HG03280 (cell line): ENCODE measurements around the gene SAMD8.
"Not testable (repeated sequence)": the region's sequence is repeated elsewhere in the genome, so short reads cannot be mapped to it uniquely, and the experiment has no call there.

Experiments
- ATAC-seq: cut with Tn5 transposase; IDR thresholded peaks from one replicate; pipeline ENCODE4 v1.9.1; 2021; ENCODE audit warnings: mild to moderate bottlenecking, moderate library complexity; ENCODE audit not compliant: unreplicated experiment

SAMD8 gene

GRCh38 chr10:75137533-75138438 lies 26.3 kb downstream of the SAMD8 start:
- ATAC-seq: no peak

- ATAC-seq: no peak
Observed at GRCh38 chr10:75140246-75140645, 28.8 kb downstream of the SAMD8 start.

GRCh38 chr10:75143353-75143752 lies 31.9 kb downstream of the SAMD8 start:
- ATAC-seq: no peak

DNA sequence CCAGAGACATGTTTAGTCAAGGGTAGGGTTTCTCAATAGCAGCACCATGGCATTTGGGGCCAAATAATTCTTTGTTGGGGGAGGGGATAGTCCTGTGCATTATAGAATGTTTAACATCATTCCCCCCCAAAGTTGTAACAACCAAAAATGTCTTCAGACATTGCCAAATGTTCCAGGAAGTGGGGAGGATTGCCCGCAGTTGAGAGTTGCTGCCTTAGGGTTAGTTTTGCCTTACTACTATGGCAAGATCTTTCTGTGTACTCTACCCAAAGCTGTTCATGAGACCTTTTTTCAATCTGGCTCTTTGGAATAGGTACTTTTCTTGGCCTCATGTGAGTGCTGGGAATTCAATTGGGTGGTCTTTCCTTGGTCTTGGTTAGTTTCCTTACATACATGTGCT lies 34.1 kb downstream of the SAMD8 start:
- no peak for ATAC-seq

- no peak for ATAC-seq
Observed at GRCh38 chr10:75146780-75147179, 35.3 kb downstream of the SAMD8 start.

DNA sequence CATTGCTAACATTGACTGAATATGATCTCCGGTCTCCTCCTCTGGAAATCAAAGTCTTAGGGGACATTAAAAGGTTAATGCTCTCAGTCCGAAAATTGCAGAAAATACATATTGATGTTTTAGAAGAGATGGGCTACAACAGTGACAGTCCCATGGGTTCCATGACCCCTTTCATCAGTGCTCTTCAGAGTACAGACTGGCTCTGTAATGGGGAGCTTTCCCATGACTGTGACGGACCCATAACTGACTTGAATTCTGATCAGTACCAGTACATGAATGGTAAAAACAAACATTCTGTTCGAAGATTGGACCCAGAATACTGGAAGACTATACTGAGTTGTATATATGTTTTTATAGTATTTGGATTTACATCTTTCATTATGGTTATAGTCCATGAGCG lies 39.2 kb downstream of the SAMD8 start:
- ATAC-seq: no peak

DNA sequence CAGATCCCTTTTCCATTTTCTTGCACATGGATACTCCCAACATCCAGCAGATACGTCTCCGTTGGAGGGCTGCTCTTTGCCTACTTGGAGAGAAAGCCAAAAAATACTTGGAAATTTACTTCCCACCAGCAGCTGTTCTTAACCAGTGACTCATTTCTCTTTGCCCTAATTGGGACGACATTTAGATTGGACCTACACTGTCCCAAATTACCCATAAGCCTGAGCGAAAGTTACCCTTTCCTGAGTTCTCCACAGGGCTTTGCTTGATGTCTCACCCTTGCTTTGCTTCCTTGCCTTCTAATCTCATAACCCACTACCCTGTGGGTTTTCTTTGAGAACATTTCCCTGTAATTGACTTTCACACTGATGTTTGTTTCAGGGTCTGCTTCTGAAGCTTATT lies 48.1 kb downstream of the SAMD8 start:
- ATAC-seq: no peak

DNA sequence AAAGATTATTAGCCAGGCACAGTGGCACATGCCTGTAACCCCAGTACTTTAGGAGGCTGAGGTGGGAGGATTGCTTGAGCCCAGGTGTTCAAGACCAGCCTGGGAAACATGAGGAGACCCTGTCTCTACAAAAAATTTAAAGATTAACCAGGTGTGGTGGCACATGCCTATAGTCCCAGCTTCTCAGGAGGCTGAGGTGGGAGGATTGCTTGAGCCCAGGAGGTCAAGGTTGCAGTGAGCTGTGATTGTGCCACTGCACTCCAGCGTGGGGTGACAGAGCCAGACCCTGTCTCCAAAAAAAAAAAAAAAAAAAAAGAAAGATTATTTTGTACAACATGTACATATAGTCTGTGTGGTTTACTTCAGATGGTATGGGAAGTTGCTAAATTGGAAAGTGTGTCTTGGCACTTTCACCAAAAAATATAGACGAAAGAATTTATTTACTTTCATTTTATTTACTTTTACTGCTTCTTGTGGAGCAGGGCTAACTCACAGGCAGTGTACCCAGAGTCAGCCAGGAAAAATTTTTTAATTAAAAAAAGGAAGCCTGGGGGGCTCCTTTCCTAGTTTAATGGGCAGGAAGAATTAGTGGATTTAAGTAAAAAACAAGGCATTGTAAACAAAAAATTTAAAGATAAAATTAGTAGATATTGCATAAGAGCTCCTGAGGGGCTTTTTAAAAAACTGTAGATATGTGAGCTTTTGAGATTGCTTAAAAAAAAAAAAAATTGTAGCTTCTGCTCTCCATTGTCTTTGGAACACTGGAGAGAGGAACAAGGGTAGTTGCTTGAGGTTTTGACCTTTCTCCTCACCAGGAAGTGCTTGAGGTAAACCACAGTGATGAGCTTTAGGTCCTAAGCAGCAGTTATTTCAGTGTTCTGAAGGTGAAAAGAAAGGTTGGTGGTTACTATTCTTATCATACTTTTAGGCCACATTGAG lies 54.5 kb downstream of the SAMD8 start:
- no peak for ATAC-seq

DNA sequence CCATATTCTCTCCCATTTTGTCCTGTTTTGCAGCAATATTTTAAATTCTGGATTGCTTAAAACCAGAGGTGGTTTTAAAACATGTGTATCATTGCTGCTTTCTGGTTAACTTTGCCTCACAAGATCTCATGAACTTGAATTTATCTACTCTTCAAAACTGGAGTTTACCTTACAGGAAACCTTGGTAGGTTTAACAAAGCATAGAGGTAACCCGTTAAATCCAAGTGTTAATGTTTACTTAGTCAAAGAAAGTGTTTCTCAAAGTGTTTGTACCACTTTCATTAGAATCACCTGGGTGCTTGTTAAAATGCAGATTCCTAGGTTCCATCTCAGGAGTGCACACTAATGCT lies 55.1 kb downstream of the SAMD8 start:
- no peak for ATAC-seq

DNA sequence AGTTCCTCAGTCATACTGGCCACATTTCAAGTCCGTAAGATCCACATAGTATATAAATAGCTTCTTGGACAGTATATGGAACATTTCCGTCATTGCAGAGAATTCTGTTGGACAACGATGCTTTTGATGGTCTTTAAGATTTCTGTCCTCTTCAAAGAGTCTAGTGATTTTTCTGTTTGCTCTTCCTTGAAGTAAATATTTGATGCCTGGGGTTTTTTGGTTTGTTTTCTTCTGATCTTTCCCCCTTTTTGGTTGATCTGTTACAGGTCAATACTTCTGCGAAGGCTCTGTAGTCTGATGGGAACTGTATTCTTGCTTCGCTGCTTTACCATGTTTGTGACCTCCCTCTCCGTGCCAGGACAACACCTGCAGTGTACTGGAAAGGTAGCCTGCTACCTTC lies 56.8 kb downstream of the SAMD8 start:
- no peak for ATAC-seq

DNA sequence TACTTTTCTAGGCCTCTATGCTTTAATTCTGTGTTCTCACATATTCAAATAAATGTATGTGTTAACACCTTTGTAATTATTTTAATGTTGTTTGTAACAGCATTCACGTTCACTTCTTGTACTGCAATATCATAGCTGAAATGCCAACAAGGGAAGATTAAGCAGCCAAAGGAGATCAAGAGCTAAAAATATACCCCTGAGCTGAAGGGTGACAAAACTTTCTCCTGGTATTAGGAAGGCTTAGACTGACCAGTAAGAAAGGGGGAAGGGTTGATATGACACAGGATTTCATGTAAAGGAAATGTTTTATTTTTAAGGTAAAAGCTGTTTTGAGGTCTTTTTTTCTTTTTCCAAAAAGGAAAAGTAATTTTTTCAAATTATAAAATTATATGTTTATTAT lies 58.8 kb downstream of the SAMD8 start:
- no peak for ATAC-seq

- ATAC-seq: no peak
Observed at GRCh38 chr10:75175046-75175445, 63.6 kb downstream of the SAMD8 start.

DNA sequence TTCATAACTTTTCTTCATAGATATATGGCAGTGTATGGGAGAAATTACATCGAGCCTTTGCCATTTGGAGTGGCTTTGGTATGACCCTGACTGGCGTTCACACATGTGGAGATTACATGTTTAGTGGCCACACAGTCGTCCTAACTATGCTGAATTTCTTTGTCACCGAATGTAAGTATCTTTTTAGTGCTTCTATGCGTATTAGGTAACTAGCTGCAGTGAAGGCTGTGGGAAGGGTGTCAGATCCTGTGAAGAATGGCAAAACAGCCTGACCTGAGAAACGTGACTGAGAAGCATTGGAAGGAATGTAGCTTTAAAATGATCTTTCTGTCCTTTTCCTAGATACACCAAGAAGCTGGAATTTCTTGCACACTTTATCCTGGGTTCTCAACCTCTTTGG lies 64.6 kb downstream of the SAMD8 start:
- no peak for ATAC-seq

DNA sequence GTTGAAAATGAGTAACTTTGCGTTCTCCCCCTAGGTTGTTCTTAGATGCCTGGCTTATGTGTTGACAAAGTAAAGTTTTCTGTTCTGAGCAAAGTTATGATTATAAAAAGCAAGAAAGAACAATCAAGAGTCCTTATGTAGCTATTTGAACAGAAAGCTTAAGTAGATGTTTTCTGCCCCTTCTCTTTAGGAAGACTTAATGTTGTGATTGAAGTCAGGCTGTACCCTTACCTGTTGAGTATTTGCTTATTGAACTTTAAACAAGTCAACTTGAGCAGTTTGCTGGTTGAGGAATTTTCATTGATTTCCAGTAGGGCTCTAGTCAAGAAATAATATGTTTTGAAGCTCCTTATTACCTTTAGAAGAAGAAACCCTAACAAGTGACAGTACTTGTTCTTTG lies 65.3 kb downstream of the SAMD8 start:
- ATAC-seq: no peak

DNA sequence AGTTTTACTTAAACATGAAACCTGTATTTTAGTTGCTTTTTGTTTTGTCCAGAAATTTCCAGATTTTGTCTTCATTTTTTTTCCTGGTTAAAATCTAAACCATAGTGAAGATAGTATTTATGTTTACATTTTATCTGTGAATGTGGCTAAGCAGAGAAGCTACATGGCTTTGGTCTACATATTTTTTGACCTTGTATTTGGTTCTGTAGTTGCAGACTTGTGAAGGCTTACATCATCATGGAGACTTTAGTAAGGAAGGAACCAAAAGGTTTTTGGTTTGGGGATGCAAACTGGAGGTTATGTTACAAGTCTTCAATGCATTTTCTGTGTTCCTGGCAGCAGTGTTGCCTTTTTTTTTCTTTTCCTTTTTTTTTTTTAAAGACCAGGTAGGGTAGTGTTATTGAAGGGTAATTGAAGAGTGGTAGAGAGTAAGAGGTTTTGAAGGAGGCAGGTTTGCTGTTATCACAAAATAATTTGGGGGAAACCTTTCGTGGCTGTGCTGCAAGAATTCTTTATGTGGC lies 68.3 kb downstream of the SAMD8 start:
- no peak for ATAC-seq

- ATAC-seq: no peak
Observed at GRCh38 chr10:75180592-75180991, 69.1 kb downstream of the SAMD8 start.

GRCh38 chr10:75181073-75181472 lies 69.6 kb downstream of the SAMD8 start:
- ATAC-seq: no peak

GRCh38 chr10:75186310-75186709 lies 74.9 kb downstream of the SAMD8 start:
- ATAC-seq: no peak

DNA sequence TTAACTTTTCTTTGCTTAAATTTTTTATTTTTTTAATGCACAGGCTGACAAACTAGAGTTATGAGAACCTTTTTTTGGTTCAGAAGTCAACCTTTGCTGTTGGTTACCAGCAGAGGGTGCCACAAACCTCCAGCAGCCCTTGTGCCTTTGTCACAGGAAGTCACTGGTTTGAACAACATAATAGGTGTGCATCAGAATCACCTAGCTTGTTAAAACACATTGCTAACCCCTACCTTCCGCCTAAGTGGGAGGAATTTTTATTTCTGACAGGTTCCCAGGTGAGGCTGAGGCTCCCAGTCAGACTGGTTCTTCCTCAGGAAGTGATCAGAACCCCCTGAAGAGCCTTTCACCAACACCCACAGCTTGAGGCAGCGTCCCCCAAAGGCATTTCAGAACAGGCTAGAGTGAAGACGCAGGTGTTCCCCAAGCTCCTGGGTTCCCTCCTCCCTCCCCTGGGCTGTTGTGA lies 76.5 kb downstream of the SAMD8 start:
- peak; percentile 59 for ATAC-seq

GRCh38 chr10:75188522-75188921 lies 77.1 kb downstream of the SAMD8 start:
- not testable (repeated sequence) for ATAC-seq

DNA sequence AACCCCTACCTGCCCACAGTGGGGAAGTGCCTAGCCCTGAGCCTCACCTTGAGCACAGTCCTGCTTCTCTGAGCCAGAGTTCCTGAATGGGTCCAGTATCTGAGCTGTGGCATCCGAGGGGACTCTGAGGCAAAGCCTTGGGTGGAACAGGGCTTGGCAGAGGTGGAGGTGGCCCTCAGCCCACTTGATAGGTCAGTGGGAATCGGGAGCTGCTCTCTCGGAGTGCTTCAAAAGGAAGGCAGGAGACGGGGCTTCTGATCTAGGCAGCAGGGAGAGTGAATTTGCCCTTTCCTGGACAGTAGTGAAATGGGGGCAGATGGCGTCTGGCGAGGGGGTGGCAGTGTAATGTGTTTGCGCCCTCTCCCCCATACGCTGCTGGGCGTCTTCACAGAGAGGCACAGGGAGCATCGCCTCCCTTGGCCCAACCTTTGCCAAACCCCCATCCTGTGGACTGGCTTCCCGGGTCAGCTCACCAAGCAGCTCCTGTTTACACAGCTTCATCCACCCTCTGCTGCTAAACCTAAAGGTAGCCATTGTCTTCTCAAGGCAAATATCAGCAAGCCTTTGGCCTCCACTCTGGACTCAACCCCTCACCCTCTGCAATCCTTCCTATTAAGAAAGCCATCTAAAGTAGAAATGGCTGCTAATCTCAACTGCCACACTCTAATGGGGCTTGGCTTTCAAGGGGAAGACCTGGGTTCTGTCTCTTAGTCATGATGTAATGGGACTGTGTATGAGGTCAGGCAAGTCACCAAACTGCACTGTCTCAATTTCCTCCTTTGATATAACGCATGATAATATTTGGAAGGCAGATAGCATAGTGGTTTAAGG lies 78.0 kb downstream of the SAMD8 start:
- no peak for ATAC-seq
